Stimulated activated memory B cell treated with anti-CD40 and anti-IgM and Interleukin-4, amounts not matched to agents 10 μg/mL and 1 μg/mL and 100 μg/mL, for 72 hours (primary cell): Measurements from ENCODE around the gene PSMG3.

ENCODE experiments used
- ATAC-seq: fragments of 150-1000 bp; cut with Tn5 transposase; 2 replicates; pipeline ENCODE4 v1.10.0; 2021
- H3K27ac Mint-ChIP-seq: one replicate; pipeline ENCODE4 v1.8.0; 2022; ENCODE audit warnings: mild to moderate bottlenecking, mixed read lengths
- H3K27me3 Mint-ChIP-seq: one replicate; pipeline ENCODE4 v1.8.0; 2022; ENCODE audit warnings: mixed read lengths
- H3K36me3 Mint-ChIP-seq: one replicate; pipeline ENCODE4 v1.8.0; 2022; ENCODE audit warnings: mixed read lengths
- H3K4me1 Mint-ChIP-seq: one replicate; pipeline ENCODE4 v1.8.0; 2022; ENCODE audit warnings: mixed read lengths
- H3K4me3 Mint-ChIP-seq: one replicate; pipeline ENCODE4 v1.8.0; 2022; ENCODE audit warnings: mild to moderate bottlenecking, moderate library complexity, mixed read lengths
- H3K9me3 Mint-ChIP-seq: one replicate; pipeline ENCODE4 v1.8.0; 2022; ENCODE audit warnings: mixed read lengths

PSMG3 gene

GRCh38 chr7:1599640-1600395 is 30.0 kb upstream of the PSMG3 start:
- peaks cover 91% of the 10 kb centered on the region for H3K27me3 Mint-ChIP-seq
- no peaks in the 10 kb centered on the region for H3K36me3 Mint-ChIP-seq
- H3K4me3 Mint-ChIP-seq = no peak overlapping the region
- peaks cover 12% of the 10 kb centered on the region for H3K9me3 Mint-ChIP-seq
- H3K27ac Mint-ChIP-seq = no peak overlapping the region
- ATAC-seq = no peak
- no peaks in the 10 kb centered on the region for H3K4me1 Mint-ChIP-seq

DNA sequence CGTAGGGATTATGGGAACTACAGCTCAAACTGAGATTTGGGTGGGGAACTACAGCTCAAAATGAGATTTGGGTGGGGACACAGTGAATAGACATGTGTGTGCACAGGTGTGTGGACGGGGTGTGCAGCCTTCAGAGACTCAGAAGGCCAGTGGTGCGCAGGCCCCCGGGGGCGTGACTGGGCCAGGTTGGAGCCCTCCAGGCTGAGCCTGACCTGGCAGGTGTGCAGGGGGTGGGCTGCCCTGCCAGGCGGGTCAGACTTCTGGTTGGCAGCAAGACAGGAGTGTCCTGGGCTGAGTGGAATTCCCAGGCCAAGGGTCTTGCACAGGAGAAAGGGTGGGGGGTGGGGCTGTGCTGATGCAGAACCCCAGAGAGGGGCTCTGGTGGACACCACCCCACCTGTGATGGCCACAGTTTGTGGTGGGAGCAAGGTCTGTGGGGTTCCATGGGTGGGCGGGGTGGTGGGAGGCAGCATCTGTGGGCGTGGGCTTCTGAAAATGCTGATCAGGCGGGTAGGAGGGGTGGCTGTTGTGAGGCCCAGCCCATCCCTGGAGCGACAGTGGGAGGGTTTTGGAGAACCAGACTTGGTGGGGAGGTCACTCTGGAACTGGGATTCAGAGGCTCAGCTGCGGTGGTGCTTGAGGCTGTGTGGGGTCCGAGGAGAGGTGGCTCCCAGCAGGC is 29.3 kb upstream of the PSMG3 start:
- H3K27me3 Mint-ChIP-seq = peaks cover 97% of the 10 kb centered on the region
- peaks cover 15% of the 10 kb centered on the region for H3K9me3 Mint-ChIP-seq
- H3K27ac Mint-ChIP-seq = no peak overlapping the region
- H3K4me3 Mint-ChIP-seq = no peak overlapping the region
- H3K4me1 Mint-ChIP-seq = no peaks in the 10 kb centered on the region
- no peaks in the 10 kb centered on the region for H3K36me3 Mint-ChIP-seq
- ATAC-seq = no peak

- no peaks in the 10 kb centered on the region for H3K36me3 Mint-ChIP-seq
- H3K9me3 Mint-ChIP-seq = peaks cover 18% of the 10 kb centered on the region
- no peak for ATAC-seq
- peaks cover 2% of the 10 kb centered on the region for H3K4me1 Mint-ChIP-seq
- H3K4me3 Mint-ChIP-seq = no peak overlapping the region
- H3K27me3 Mint-ChIP-seq = peaks cover 97% of the 10 kb centered on the region
- no peak overlapping the region for H3K27ac Mint-ChIP-seq
Observed at GRCh38 chr7:1598286-1598685, 28.5 kb upstream of the PSMG3 start.

- no peak for ATAC-seq
- peaks cover 97% of the 10 kb centered on the region for H3K27me3 Mint-ChIP-seq
- H3K9me3 Mint-ChIP-seq = peaks cover 18% of the 10 kb centered on the region
- H3K4me1 Mint-ChIP-seq = peaks cover 7% of the 10 kb centered on the region
- no peak overlapping the region for H3K4me3 Mint-ChIP-seq
- no peak overlapping the region for H3K27ac Mint-ChIP-seq
- no peaks in the 10 kb centered on the region for H3K36me3 Mint-ChIP-seq
Observed at GRCh38 chr7:1597791-1598190, 28.0 kb upstream of the PSMG3 start.

DNA sequence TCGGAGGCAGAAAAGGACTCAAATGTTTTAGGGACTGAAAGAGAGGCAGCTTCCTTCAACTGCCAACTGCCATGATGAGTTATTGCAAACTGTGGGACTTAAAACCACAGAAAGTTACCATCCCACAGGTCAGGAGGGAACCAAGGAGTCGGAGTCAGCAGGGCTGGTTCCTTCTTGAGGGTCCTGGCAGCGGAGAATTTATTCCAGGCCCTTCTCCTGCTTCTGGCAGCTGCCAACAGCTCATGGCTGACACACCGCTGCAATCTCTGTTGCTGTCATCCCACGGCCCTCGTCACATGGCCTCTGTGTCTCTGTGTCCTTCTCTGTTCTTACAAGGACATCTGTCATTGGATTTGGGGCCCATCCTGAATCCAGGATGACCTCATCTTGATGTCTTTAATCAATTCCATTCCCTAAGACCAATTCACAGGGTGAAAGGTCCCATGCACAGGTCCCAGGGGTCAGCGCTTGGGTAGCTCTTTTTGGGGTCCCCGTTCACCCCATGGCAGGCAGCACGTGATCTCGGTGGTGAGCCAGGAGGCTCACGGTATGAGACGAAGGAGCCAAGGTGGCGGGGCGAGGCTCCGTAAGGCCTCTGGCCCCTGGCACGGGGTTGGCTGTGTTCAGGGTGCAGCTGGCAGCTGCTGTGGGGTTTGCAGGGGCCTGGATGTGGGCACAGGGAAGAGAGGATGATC is 27.4 kb upstream of the PSMG3 start:
- H3K27ac Mint-ChIP-seq = no peak overlapping the region
- no peak overlapping the region for H3K4me3 Mint-ChIP-seq
- peaks cover 91% of the 10 kb centered on the region for H3K27me3 Mint-ChIP-seq
- peaks cover 13% of the 10 kb centered on the region for H3K4me1 Mint-ChIP-seq
- no peaks in the 10 kb centered on the region for H3K36me3 Mint-ChIP-seq
- peaks cover 18% of the 10 kb centered on the region for H3K9me3 Mint-ChIP-seq
- ATAC-seq = no peak

- Mint-ChIP-seq H3K36me3 (no peaks in the 10 kb centered on the region), H3K27me3 (peaks cover 90% of the 10 kb centered on the region), H3K4me3 (no peak overlapping the region), H3K9me3 (peaks cover 18% of the 10 kb centered on the region), H3K27ac (no peak overlapping the region), H3K4me1 (peaks cover 21% of the 10 kb centered on the region)
- no peak for ATAC-seq
Observed at GRCh38 chr7:1596181-1597043, 26.6 kb upstream of the PSMG3 start.

DNA sequence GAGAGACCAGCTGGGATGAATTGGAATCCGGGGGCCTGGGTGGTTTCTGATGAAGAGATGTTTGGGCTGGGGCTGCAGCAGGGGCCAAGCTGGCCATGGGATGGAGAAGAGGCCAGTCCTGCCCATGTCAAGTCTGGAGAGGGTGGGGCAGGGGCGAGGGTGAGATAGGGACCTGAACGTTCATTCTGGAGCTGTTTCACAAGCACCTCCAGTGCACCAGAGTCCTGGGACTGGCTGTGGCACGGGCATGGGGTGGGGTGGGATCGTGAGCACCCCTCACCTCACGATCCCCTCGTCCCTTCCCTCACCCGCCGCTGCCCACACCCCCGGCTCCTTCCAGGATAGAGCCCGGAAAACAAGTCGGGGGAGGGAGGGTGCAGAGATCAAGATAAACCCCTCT is 25.8 kb upstream of the PSMG3 start:
- H3K27me3 Mint-ChIP-seq = peaks cover 90% of the 10 kb centered on the region
- H3K4me1 Mint-ChIP-seq = peaks cover 29% of the 10 kb centered on the region
- no peak overlapping the region for H3K27ac Mint-ChIP-seq
- H3K4me3 Mint-ChIP-seq = no peak overlapping the region
- H3K36me3 Mint-ChIP-seq = no peaks in the 10 kb centered on the region
- H3K9me3 Mint-ChIP-seq = peaks cover 18% of the 10 kb centered on the region
- ATAC-seq = no peak

DNA sequence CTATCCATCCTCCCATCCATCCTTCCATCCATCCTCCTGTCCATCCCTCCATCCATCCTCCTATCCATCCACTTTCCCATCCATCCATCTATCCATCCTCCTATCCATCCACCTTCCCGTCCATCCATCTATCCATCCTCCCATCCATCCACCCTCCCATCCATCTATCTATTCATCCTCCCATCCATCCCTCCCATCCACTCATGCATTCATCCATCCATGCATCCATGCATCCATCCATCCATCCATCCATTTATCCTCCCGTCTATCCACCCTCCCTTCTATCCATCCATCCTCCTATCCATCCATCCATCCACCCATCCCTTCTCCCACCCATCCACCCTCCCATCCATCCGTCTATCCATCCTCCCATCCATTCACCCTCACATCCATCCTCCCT is 25.2 kb upstream of the PSMG3 start:
- ATAC-seq = no peak
- Mint-ChIP-seq H3K27ac (no peak overlapping the region), H3K4me3 (no peak overlapping the region), H3K27me3 (peaks cover 90% of the 10 kb centered on the region), H3K4me1 (peaks cover 33% of the 10 kb centered on the region), H3K36me3 (no peaks in the 10 kb centered on the region), H3K9me3 (peaks cover 18% of the 10 kb centered on the region)

GRCh38 chr7:1593904-1594421 is 24.1 kb upstream of the PSMG3 start:
- Mint-ChIP-seq H3K9me3 (peaks cover 22% of the 10 kb centered on the region), H3K36me3 (no peaks in the 10 kb centered on the region), H3K27ac (no peak overlapping the region), H3K27me3 (peaks cover 92% of the 10 kb centered on the region), H3K4me1 (peaks cover 33% of the 10 kb centered on the region), H3K4me3 (no peak overlapping the region)
- no peak for ATAC-seq

GRCh38 chr7:1593091-1593866 is 23.4 kb upstream of the PSMG3 start:
- H3K4me1 Mint-ChIP-seq = peaks cover 33% of the 10 kb centered on the region
- H3K27me3 Mint-ChIP-seq = peaks cover 92% of the 10 kb centered on the region
- peak overlapping the region; percentile 82 for H3K27ac Mint-ChIP-seq
- H3K9me3 Mint-ChIP-seq = peaks cover 17% of the 10 kb centered on the region
- no peaks in the 10 kb centered on the region for H3K36me3 Mint-ChIP-seq
- ATAC-seq = peak; percentile 24
- no peak overlapping the region for H3K4me3 Mint-ChIP-seq

DNA sequence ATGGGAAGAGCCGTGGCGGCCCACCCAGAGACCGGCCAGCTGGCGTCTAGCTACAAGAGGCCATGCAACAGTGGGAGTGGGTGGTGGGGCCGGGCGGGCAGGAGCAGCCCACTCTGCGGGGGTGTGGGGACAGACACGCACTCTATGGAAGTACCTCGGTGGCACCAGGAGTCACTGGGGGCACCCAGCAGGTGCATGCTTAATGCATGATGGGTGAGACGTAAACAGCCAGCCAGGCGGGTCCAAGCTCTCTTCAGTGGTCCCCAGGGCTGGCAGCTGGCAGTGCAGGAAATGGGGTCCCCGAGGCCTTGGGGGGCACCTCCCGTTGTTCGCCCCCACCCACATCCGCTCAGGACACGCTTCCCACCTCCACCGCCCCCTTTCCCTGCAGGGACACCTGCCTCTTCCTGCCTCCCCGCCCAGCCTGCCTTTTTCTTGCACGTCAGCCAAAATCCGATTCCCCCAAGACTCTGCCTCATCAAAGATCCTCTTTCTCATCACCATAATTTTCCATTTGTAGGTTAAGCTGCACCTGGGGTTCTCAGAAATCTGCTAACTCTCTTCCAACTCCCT is 22.6 kb upstream of the PSMG3 start:
- Mint-ChIP-seq H3K4me1 (peaks cover 33% of the 10 kb centered on the region), H3K27me3 (peaks cover 87% of the 10 kb centered on the region), H3K36me3 (no peaks in the 10 kb centered on the region), H3K9me3 (peaks cover 16% of the 10 kb centered on the region), H3K4me3 (peak overlapping the region; percentile 58), H3K27ac (peak overlapping the region; percentile 82)
- peak; percentile 74 for ATAC-seq

DNA sequence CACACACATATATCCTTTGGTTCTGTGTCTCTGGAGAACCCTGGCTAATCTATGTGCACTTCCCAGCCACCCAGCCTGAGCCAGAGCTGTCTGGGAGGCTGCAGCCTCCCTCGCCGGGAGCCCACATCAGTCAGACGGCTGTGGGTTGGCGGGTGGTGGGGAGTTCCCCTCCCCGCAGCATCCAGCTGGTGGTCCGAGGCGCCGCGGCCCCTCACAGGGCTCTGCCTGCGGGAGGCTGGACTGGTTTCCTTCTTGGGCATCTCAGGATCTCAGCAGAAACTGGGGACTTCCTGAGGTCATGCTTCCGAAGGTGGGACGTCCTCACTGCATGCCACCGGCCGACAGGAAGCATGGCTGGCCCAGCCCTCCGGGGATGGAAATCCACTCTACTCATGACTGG is 22.0 kb upstream of the PSMG3 start:
- no peaks in the 10 kb centered on the region for H3K36me3 Mint-ChIP-seq
- H3K4me3 Mint-ChIP-seq = peak overlapping the region; percentile 58
- H3K27ac Mint-ChIP-seq = peak overlapping the region; percentile 82
- H3K4me1 Mint-ChIP-seq = peaks cover 33% of the 10 kb centered on the region
- peaks cover 82% of the 10 kb centered on the region for H3K27me3 Mint-ChIP-seq
- H3K9me3 Mint-ChIP-seq = peaks cover 16% of the 10 kb centered on the region
- ATAC-seq = peak; percentile 42

- H3K27ac Mint-ChIP-seq = peak overlapping the region; percentile 82
- H3K27me3 Mint-ChIP-seq = peaks cover 77% of the 10 kb centered on the region
- H3K36me3 Mint-ChIP-seq = no peaks in the 10 kb centered on the region
- H3K4me3 Mint-ChIP-seq = peak overlapping the region; percentile 58
- peaks cover 16% of the 10 kb centered on the region for H3K9me3 Mint-ChIP-seq
- peaks cover 33% of the 10 kb centered on the region for H3K4me1 Mint-ChIP-seq
- no peak for ATAC-seq
Observed at GRCh38 chr7:1591396-1591795, 21.6 kb upstream of the PSMG3 start.

DNA sequence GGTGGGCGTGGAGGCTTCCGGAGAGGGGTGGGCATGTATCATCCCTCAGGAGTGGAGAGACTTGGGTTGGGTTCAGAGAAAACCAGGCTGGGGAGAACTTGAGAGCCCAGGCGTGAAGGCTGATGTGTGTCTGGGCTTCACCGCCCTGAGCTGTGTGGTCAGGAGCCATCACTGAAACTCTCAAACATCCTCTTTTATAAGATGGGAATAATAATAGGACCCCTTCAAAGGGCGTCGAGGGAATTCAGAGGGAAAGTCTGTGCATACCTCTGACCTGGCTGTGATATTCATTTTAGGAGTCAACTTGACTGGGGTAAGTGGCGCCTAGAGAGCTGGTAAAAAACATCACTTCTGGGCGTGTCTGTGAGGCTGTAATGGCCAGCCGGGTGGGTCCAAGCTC is 21.1 kb upstream of the PSMG3 start:
- Mint-ChIP-seq H3K4me3 (no peak overlapping the region), H3K9me3 (peaks cover 16% of the 10 kb centered on the region), H3K36me3 (no peaks in the 10 kb centered on the region), H3K27me3 (peaks cover 74% of the 10 kb centered on the region), H3K27ac (peak overlapping the region; percentile 82), H3K4me1 (peaks cover 33% of the 10 kb centered on the region)
- ATAC-seq = peak; percentile 24
